ENCODE results near the gene NSUN3. TPM values are rescaled to one million over a fixed set of nuclear protein-coding genes. Genes with fewer than 3 reads are reported as not detected.

Gene NSUN3
- total RNA-seq, 1 donor from 2014 or later, result 16.3 TPM

GRCh38 chr3:94081884-94082283 lies 19.0 kb downstream of the NSUN3 start:
- Mint-ChIP-seq H3K4me1 (ENCODE audit: low read depth, unreplicated experiment) (peaks cover 8% of the 10 kb centered on the region), H3K9me3 (ENCODE audit: unreplicated experiment) (no peaks in the 10 kb centered on the region), H3K36me3 (ENCODE audit: unreplicated experiment) (peaks cover 8% of the 10 kb centered on the region), H3K27me3 (ENCODE audit: unreplicated experiment) (peaks cover 4% of the 10 kb centered on the region), H3K4me3 (ENCODE audit: unreplicated experiment) (no peak overlapping the region), H3K27ac (ENCODE audit: unreplicated experiment) (no peak overlapping the region)
- no peak for DNase-seq
- TF ChIP-seq, protein P1, sequence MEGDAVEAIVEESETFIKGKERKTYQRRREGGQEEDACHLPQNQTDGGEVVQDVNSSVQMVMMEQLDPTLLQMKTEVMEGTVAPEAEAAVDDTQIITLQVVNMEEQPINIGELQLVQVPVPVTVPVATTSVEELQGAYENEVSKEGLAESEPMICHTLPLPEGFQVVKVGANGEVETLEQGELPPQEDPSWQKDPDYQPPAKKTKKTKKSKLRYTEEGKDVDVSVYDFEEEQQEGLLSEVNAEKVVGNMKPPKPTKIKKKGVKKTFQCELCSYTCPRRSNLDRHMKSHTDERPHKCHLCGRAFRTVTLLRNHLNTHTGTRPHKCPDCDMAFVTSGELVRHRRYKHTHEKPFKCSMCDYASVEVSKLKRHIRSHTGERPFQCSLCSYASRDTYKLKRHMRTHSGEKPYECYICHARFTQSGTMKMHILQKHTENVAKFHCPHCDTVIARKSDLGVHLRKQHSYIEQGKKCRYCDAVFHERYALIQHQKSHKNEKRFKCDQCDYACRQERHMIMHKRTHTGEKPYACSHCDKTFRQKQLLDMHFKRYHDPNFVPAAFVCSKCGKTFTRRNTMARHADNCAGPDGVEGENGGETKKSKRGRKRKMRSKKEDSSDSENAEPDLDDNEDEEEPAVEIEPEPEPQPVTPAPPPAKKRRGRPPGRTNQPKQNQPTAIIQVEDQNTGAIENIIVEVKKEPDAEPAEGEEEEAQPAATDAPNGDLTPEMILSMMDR (IDR thresholded peaks at IDR 0.05; ENCODE audit: partially characterized antibody, unreplicated experiment), result no peak

GRCh38 chr3:94082391-94082937 lies 19.6 kb downstream of the NSUN3 start:
- Mint-ChIP-seq H3K4me1 (ENCODE audit: low read depth, unreplicated experiment) (peaks cover 8% of the 10 kb centered on the region), H3K27me3 (ENCODE audit: unreplicated experiment) (peaks cover 4% of the 10 kb centered on the region), H3K36me3 (ENCODE audit: unreplicated experiment) (peaks cover 8% of the 10 kb centered on the region), H3K4me3 (ENCODE audit: unreplicated experiment) (no peak overlapping the region), H3K9me3 (ENCODE audit: unreplicated experiment) (no peaks in the 10 kb centered on the region), H3K27ac (ENCODE audit: unreplicated experiment) (peak overlapping the region; percentile 50)
- no peak for DNase-seq
- TF ChIP-seq, protein P1 (IDR thresholded peaks at IDR 0.05; ENCODE audit: partially characterized antibody, unreplicated experiment), result no peak

GRCh38 chr3:94083261-94083660 lies 20.4 kb downstream of the NSUN3 start:
- DNase-seq, result no peak
- H3K27me3 Mint-ChIP-seq (ENCODE audit: unreplicated experiment), result peaks cover 4% of the 10 kb centered on the region
- peaks cover 8% of the 10 kb centered on the region for H3K4me1 Mint-ChIP-seq (ENCODE audit: low read depth, unreplicated experiment)
- peaks cover 8% of the 10 kb centered on the region for H3K36me3 Mint-ChIP-seq (ENCODE audit: unreplicated experiment)
- no peak overlapping the region for H3K27ac Mint-ChIP-seq (ENCODE audit: unreplicated experiment)
- no peak overlapping the region for H3K4me3 Mint-ChIP-seq (ENCODE audit: unreplicated experiment)
- TF ChIP-seq, protein P1 (IDR thresholded peaks at IDR 0.05; ENCODE audit: partially characterized antibody, unreplicated experiment), result no peak
- H3K9me3 Mint-ChIP-seq (ENCODE audit: unreplicated experiment), result no peaks in the 10 kb centered on the region

- no peaks in the 10 kb centered on the region for H3K36me3 Mint-ChIP-seq (ENCODE audit: unreplicated experiment)
- no peak overlapping the region for H3K27ac Mint-ChIP-seq (ENCODE audit: unreplicated experiment)
- no peak overlapping the region for H3K4me3 Mint-ChIP-seq (ENCODE audit: unreplicated experiment)
- H3K4me1 Mint-ChIP-seq (ENCODE audit: low read depth, unreplicated experiment), result peaks cover 6% of the 10 kb centered on the region
- DNase-seq, result no peak
- H3K9me3 Mint-ChIP-seq (ENCODE audit: unreplicated experiment), result no peaks in the 10 kb centered on the region
- no peaks in the 10 kb centered on the region for H3K27me3 Mint-ChIP-seq (ENCODE audit: unreplicated experiment)
- TF ChIP-seq, protein P1 (IDR thresholded peaks at IDR 0.05; ENCODE audit: partially characterized antibody, unreplicated experiment), result no peak
Observed at GRCh38 chr3:94089126-94089525, 26.3 kb downstream of the NSUN3 start.

- no peak overlapping the region for H3K4me3 Mint-ChIP-seq (ENCODE audit: unreplicated experiment)
- H3K36me3 Mint-ChIP-seq (ENCODE audit: unreplicated experiment), result no peaks in the 10 kb centered on the region
- H3K27me3 Mint-ChIP-seq (ENCODE audit: unreplicated experiment), result no peaks in the 10 kb centered on the region
Observed at GRCh38 chr3:94092086-94092485, 29.2 kb downstream of the NSUN3 start.

More at GRCh38 chr3:94092086-94092485, 29.2 kb downstream of the NSUN3 start:
- no peak for DNase-seq
- no peaks in the 10 kb centered on the region for H3K9me3 Mint-ChIP-seq (ENCODE audit: unreplicated experiment)
- peaks cover 6% of the 10 kb centered on the region for H3K4me1 Mint-ChIP-seq (ENCODE audit: low read depth, unreplicated experiment)
- no peak overlapping the region for H3K27ac Mint-ChIP-seq (ENCODE audit: unreplicated experiment)
- TF ChIP-seq, protein P1 (IDR thresholded peaks at IDR 0.05; ENCODE audit: partially characterized antibody, unreplicated experiment), result no peak

Data from glutamatergic neuron (in vitro differentiated cells).